K562 (cell line): ENCODE measurements around the gene VAMP8.

Source experiments
- CBFA2T2 ChIP-seq: fragments of 450-650 bp; conservative IDR thresholded peaks from 2 replicates; pipeline ENCODE4 v1.6.1; 2017; ENCODE audit warnings: mild to moderate bottlenecking
- EP300 ChIP-seq: IDR thresholded peaks from 2 replicates; pipeline ENCODE4 v1.6.1; 2012; ENCODE audit warnings: low read length, improper control_type of control experiment
- HDAC2 ChIP-seq: fragments of 450-650 bp; IDR thresholded peaks from 2 replicates; pipeline ENCODE4 v1.6.1; 2016; ENCODE audit warnings: mild to moderate bottlenecking
- JUN ChIP-seq, 2 experiments: sonication (generic) in 1 of 2; formaldehyde crosslinking in 1 of 2; IDR thresholded peaks; 2 replicates each; pipeline versions ENCODE4 v1.6.1 to v1.8.0; 2012 to 2022; ENCODE audit warnings: borderline replicate concordance in 2 of 2, mild to moderate bottlenecking in 2 of 2, improper control_type of control experiment in 1 of 2, low read depth in 1 of 2, low read length in 1 of 2, missing genetic modification reagents in 1 of 2
- NCOA1 ChIP-seq: fragments of 450-650 bp; IDR thresholded peaks from 2 replicates; pipeline ENCODE4 v1.6.1; 2016; ENCODE audit warnings: low read depth
- RBM25 ChIP-seq: fragments of 200-400 bp; formaldehyde crosslinking; IDR thresholded peaks from 2 replicates; pipeline ENCODE4 v1.6.1; 2018; ENCODE audit warnings: low read length, low read depth, moderate library complexity; ENCODE audit not compliant: severe bottlenecking
- SP1 ChIP-seq: sonication (generic); formaldehyde crosslinking; IDR thresholded peaks from 2 replicates; pipeline ENCODE4 v1.8.1; 2022; ENCODE audit warnings: mild to moderate bottlenecking, missing genetic modification reagents
- THRAP3 ChIP-seq: fragments of 450-650 bp; IDR thresholded peaks from 2 replicates; pipeline ENCODE4 v1.6.1; 2016; ENCODE audit warnings: mild to moderate bottlenecking, inconsistent platforms, borderline replicate concordance
- TF ChIP-seq, protein P1 (sequence below): sonication (generic); formaldehyde crosslinking; IDR thresholded peaks from 2 replicates; pipeline ENCODE4 v1.8.0; 2022; ENCODE audit warnings: mild to moderate bottlenecking, low read depth, missing genetic modification reagents
- TF ChIP-seq, protein P2 (sequence below): sonication (generic); formaldehyde crosslinking; IDR thresholded peaks from 2 replicates; pipeline ENCODE4 v1.8.1; 2023; ENCODE audit warnings: mild to moderate bottlenecking, missing genetic modification reagents

DNA sequence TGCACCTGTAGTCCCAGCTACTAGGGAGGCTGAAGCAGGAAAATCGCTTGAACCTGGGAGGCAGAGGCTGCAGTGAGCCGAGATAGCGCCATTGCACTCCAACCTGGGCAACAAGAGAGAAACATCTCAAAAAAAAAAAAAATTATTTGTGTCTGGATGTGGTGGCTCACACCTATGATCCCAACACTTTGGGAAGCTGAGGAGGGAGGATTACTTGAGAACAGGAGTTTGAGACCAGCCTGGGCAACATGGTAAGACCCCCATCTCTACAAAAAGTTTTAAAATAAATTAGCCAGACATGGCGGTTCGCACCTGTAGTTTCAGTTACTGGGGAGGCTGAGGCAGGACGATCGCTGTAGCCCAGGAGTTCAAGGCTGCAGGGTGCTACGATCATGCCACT lies 1.6 kb upstream of the VAMP8 start:
- TF ChIP-seq EP300: no peak
- TF ChIP-seq, protein P1, sequence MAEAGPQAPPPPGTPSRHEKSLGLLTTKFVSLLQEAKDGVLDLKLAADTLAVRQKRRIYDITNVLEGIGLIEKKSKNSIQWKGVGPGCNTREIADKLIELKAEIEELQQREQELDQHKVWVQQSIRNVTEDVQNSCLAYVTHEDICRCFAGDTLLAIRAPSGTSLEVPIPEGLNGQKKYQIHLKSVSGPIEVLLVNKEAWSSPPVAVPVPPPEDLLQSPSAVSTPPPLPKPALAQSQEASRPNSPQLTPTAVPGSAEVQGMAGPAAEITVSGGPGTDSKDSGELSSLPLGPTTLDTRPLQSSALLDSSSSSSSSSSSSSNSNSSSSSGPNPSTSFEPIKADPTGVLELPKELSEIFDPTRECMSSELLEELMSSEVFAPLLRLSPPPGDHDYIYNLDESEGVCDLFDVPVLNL (CRISPR knock-in tag): no peak
- no peak for TF ChIP-seq NCOA1
- TF ChIP-seq CBFA2T2: no peak
- no peak for TF ChIP-seq HDAC2
- TF ChIP-seq JUN (IDR thresholded peaks at IDR 0.05; ENCODE audit: borderline replicate concordance, low read depth, low read length): no peak
- no peak for TF ChIP-seq JUN (CRISPR knock-in tag; IDR thresholded peaks at IDR 0.05; ENCODE audit: borderline replicate concordance)
- no peak for TF ChIP-seq THRAP3
- TF ChIP-seq, protein P2, sequence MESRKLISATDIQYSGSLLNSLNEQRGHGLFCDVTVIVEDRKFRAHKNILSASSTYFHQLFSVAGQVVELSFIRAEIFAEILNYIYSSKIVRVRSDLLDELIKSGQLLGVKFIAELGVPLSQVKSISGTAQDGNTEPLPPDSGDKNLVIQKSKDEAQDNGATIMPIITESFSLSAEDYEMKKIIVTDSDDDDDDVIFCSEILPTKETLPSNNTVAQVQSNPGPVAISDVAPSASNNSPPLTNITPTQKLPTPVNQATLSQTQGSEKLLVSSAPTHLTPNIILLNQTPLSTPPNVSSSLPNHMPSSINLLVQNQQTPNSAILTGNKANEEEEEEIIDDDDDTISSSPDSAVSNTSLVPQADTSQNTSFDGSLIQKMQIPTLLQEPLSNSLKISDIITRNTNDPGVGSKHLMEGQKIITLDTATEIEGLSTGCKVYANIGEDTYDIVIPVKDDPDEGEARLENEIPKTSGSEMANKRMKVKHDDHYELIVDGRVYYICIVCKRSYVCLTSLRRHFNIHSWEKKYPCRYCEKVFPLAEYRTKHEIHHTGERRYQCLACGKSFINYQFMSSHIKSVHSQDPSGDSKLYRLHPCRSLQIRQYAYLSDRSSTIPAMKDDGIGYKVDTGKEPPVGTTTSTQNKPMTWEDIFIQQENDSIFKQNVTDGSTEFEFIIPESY (CRISPR knock-in tag): no peak
- no peak for TF ChIP-seq SP1
- TF ChIP-seq RBM25: no peak
